HepG2 (cell line): Measurements from ENCODE around the gene SNAI3. TPM values are rescaled to one million over a fixed set of nuclear protein-coding genes. Genes with fewer than 3 reads are reported as not detected.

Source experiments
- ATRX ChIP-seq: sonication (generic); formaldehyde crosslinking; IDR thresholded peaks from 2 replicates; pipeline ENCODE4 v1.4.0; 2020; ENCODE audit warnings: missing genetic modification reagents, borderline replicate concordance
- BHLHE40 ChIP-seq: IDR thresholded peaks from 2 replicates; pipeline ENCODE4 v1.6.1; 2011; ENCODE audit warnings: low read length, improper control_type of control experiment
- CCDC6 ChIP-seq: sonication (generic); formaldehyde crosslinking; IDR thresholded peaks from 2 replicates; pipeline ENCODE4 v1.8.1; 2022; ENCODE audit warnings: mild to moderate bottlenecking, missing genetic modification reagents, moderate library complexity
- GMEB2 ChIP-seq: IDR thresholded peaks from 2 replicates; pipeline ENCODE4 v1.6.1; 2016; ENCODE audit warnings: missing biosample characterization, missing genetic modification reagents, low read depth
- HMGXB4 ChIP-seq, 2 experiments: sonication (generic) in 1 of 2; formaldehyde crosslinking in 1 of 2; IDR thresholded peaks; 2 replicates each; pipeline versions ENCODE4 v1.4.0 to v1.6.1; 2018 to 2020; ENCODE audit warnings: missing genetic modification reagents in 2 of 2, borderline replicate concordance in 1 of 2, low read depth in 1 of 2, mild to moderate bottlenecking in 1 of 2, missing biosample characterization in 1 of 2
- IRF2 ChIP-seq: IDR thresholded peaks from 2 replicates; pipeline ENCODE4 v1.6.1; 2018; ENCODE audit warnings: missing genetic modification reagents, missing compliant biosample characterization
- LCORL ChIP-seq, 2 experiments: fragments of 450-650 bp in 1 of 2; sonication (generic) in 1 of 2; formaldehyde crosslinking in 1 of 2; IDR thresholded peaks; 2 replicates each; pipeline versions ENCODE4 v1.5.0 to v1.6.1; 2017 to 2020; ENCODE audit warnings: antibody characterized with exemption in 1 of 2, missing genetic modification reagents in 1 of 2
- MYPOP ChIP-seq: sonication (generic); formaldehyde crosslinking; IDR thresholded peaks from 2 replicates; pipeline ENCODE4 v1.8.1; 2023; ENCODE audit warnings: mild to moderate bottlenecking, moderate library complexity, missing genetic modification reagents
- POLR2A ChIP-seq, 2 experiments: IDR thresholded peaks; 2 replicates each; pipeline ENCODE4 v1.6.1; 2011; ENCODE audit warnings: low read depth in 2 of 2, low read length in 2 of 2, mild to moderate bottlenecking in 1 of 2, moderate library complexity in 1 of 2; ENCODE audit not compliant: insufficient read depth in 1 of 2
- UBTF ChIP-seq: sonication (generic); formaldehyde crosslinking; IDR thresholded peaks from 2 replicates; pipeline ENCODE4 v1.4.0; 2020; ENCODE audit warnings: mild to moderate bottlenecking, missing genetic modification reagents
- ZNF720 ChIP-seq: sonication (generic); formaldehyde crosslinking; IDR thresholded peaks from 2 replicates; pipeline ENCODE4 v1.4.0; 2020; ENCODE audit warnings: missing genetic modification reagents
- polyA plus RNA-seq, 8 experiments: library from polyadenylated mRNA; depleted of rRNA in 3 of 8; stranded (reverse) in 7 of 8; unstranded in 1 of 8; fragments of >200 nt; fragmentation: Illumina TruSeq in 4 of 8; extraction: Trizol in 4 of 8; gene quantifications; 2 replicates each; pipeline versions ENCODE4 v1.2.1 to v1.2.3, GENCODE V29; 2011 to 2016; ENCODE audit warnings: low read depth in 4 of 8, missing spikeins in 1 of 8, mixed read lengths in 1 of 8; ENCODE audit not compliant: insufficient read depth in 1 of 8
- total RNA-seq, 5 experiments: library from RNA; depleted of rRNA; stranded (reverse); fragments of >200 nt; fragmentation: Illumina TruSeq; extraction: Trizol; gene quantifications; 2 replicates each; pipeline ENCODE4 v1.2.3, GENCODE V29; 2016; ENCODE audit warnings: low read depth in 1 of 5
- TF ChIP-seq, protein P1 (sequence below): sonication (generic); formaldehyde crosslinking; IDR thresholded peaks from 2 replicates; pipeline ENCODE4 v1.4.0; 2020; ENCODE audit warnings: missing genetic modification reagents

SNAI3 gene
- total and polyA plus RNA-seq, 2 of the 13 experiments (the other 11 are each of a cell fraction or from before 2014, with no cell fraction given), result 0.09 to 0.18 TPM

DNA sequence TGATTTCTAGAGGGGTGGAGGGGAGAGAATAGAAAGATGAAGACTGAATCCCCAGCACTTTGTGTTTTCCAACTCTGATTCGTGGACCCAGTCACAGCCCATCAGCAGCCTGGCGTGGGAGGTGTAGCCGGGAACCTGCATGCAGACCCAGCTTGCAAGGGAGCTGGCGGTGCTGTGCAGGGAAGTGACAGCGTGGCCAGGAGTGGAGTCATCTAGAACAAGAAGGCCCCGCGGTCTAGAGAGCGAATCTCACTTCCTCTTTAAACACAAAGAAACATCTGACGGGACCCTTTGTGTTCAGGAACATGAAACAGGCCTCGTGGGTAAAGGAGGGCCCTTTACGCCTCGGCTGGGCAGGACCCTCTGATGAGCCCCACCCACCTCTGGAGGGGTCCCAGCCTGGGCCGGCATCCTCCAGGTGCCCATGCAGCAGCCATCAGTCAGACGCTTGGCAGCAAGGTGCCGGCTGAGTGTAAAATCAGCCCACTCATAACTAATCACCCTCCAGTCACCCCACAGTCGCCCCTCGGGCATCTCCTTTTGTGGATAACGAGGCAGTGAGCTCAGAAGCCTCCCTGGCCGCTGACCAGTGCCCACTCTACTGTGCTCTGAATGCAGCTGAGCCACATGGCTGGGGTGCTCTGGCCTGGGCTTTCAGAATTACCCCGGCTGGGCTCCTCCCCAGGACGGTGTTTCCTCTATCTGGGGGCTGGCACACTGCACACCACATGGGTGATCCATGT, 4.4 kb downstream of the SNAI3 start (continued):
- TF ChIP-seq GMEB2 (CRISPR knock-in tag), result no peak
- no peak for TF ChIP-seq IRF2 (CRISPR knock-in tag)
- peak; percentile 71; the same call in 1 of the 2 replicates for TF ChIP-seq CCDC6 (CRISPR knock-in tag)
- 0 out of 4 replicates have a peak, but pooled peaks of 1 of the 2 experiments have one; percentile 9 for TF ChIP-seq HMGXB4 (CRISPR knock-in tag; IDR thresholded peaks at IDR 0.05; ENCODE audit: borderline replicate concordance in 1 of 2, low read depth in 1 of 2)
- TF ChIP-seq UBTF, result 0 out of 2 replicates have a peak, but pooled peaks have one; percentile 7
- no peak for TF ChIP-seq ATRX
- TF ChIP-seq POLR2A (IDR thresholded peaks at IDR 0.05; ENCODE audit: insufficient read depth in 1 of 2, low read depth in 2 of 2, low read length in 2 of 2), result 0 out of 4 replicates have a peak, but pooled peaks of 1 of the 2 experiments have one; percentile 29
- TF ChIP-seq ZNF720 (CRISPR knock-in tag), result no peak
- no peak for TF ChIP-seq BHLHE40
- no peak for TF ChIP-seq LCORL (IDR thresholded peaks at IDR 0.05)
- peak; percentile 45; the same call in 1 of the 2 replicates for TF ChIP-seq LCORL (CRISPR knock-in tag; IDR thresholded peaks at IDR 0.05)
- TF ChIP-seq, protein P1, sequence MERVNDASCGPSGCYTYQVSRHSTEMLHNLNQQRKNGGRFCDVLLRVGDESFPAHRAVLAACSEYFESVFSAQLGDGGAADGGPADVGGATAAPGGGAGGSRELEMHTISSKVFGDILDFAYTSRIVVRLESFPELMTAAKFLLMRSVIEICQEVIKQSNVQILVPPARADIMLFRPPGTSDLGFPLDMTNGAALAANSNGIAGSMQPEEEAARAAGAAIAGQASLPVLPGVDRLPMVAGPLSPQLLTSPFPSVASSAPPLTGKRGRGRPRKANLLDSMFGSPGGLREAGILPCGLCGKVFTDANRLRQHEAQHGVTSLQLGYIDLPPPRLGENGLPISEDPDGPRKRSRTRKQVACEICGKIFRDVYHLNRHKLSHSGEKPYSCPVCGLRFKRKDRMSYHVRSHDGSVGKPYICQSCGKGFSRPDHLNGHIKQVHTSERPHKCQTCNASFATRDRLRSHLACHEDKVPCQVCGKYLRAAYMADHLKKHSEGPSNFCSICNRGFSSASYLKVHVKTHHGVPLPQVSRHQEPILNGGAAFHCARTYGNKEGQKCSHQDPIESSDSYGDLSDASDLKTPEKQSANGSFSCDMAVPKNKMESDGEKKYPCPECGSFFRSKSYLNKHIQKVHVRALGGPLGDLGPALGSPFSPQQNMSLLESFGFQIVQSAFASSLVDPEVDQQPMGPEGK (CRISPR knock-in tag), result no peak
- peak; percentile 24; the same call in 1 of the 2 replicates for TF ChIP-seq MYPOP
- TF ChIP-seq, all 625 proteins: peak for 12
